SW480 (cell line): ENCODE measurements around the gene DNMT3A.

Experiments
- DNase-seq: peaks from one replicate; pipeline ENCODE4 v3.0.0-alpha.2; 2016; ENCODE audit warnings: low spot score

The DNMT3A gene

GRCh38 chr2:25304826-25305596, 36.7 kb downstream of the DNMT3A start:
- no peak for DNase-seq

- DNase-seq = no peak
Observed at GRCh38 chr2:25304321-25304720, 37.4 kb downstream of the DNMT3A start.

- no peak for DNase-seq
Observed at GRCh38 chr2:25303633-25304236, 38.0 kb downstream of the DNMT3A start.

GRCh38 chr2:25302758-25303375, 38.9 kb downstream of the DNMT3A start:
- DNase-seq = no peak

- DNase-seq = peak; percentile 85
Observed at GRCh38 chr2:25301453-25302352, 40.0 kb downstream of the DNMT3A start.

- DNase-seq = no peak
Observed at GRCh38 chr2:25300001-25300400, 41.7 kb downstream of the DNMT3A start.

GRCh38 chr2:25298776-25299431, 42.8 kb downstream of the DNMT3A start:
- DNase-seq = no peak

GRCh38 chr2:25297738-25298137, 44.0 kb downstream of the DNMT3A start:
- DNase-seq = no peak

GRCh38 chr2:25295621-25296020, 46.1 kb downstream of the DNMT3A start:
- DNase-seq = no peak

GRCh38 chr2:25294573-25295462, 46.9 kb downstream of the DNMT3A start:
- DNase-seq = no peak

GRCh38 chr2:25293958-25294562, 47.7 kb downstream of the DNMT3A start:
- DNase-seq = no peak

- no peak for DNase-seq
Observed at GRCh38 chr2:25293145-25293544, 48.6 kb downstream of the DNMT3A start.

GRCh38 chr2:25292408-25292807, 49.3 kb downstream of the DNMT3A start:
- DNase-seq = no peak

GRCh38 chr2:25290811-25291495, 50.8 kb downstream of the DNMT3A start:
- DNase-seq = no peak

- no peak for DNase-seq
Observed at GRCh38 chr2:25286723-25287483, 54.8 kb downstream of the DNMT3A start.

- DNase-seq = no peak
Observed at GRCh38 chr2:25286025-25286400, 55.7 kb downstream of the DNMT3A start.

- DNase-seq = no peak
Observed at GRCh38 chr2:25285265-25286024, 56.3 kb downstream of the DNMT3A start.

- no peak for DNase-seq
Observed at GRCh38 chr2:25284756-25285155, 57.0 kb downstream of the DNMT3A start.
